SU-DHL-6 (cell line): ENCODE results near the gene CIBAR2.

Experiments used
- EZH2phosphoT487 ChIP-seq: fragments of 200-600 bp; sonication (generic), shearing (Covaris generic); conservative IDR thresholded peaks from 2 replicates; pipeline ENCODE4 v1.6.1; 2018; ENCODE audit warnings: mild to moderate bottlenecking, antibody characterized with exemption, low read length, moderate library complexity, mixed read lengths
- TF ChIP-seq, protein P1 (sequence below): fragments of 200-600 bp; sonication (generic); IDR thresholded peaks from one replicate; pipeline ENCODE4 v1.5.1; 2017; ENCODE audit warnings: antibody characterized with exemption, mild to moderate bottlenecking, low read length, moderate library complexity; ENCODE audit not compliant: insufficient read depth, poor library complexity, severe bottlenecking

DNA sequence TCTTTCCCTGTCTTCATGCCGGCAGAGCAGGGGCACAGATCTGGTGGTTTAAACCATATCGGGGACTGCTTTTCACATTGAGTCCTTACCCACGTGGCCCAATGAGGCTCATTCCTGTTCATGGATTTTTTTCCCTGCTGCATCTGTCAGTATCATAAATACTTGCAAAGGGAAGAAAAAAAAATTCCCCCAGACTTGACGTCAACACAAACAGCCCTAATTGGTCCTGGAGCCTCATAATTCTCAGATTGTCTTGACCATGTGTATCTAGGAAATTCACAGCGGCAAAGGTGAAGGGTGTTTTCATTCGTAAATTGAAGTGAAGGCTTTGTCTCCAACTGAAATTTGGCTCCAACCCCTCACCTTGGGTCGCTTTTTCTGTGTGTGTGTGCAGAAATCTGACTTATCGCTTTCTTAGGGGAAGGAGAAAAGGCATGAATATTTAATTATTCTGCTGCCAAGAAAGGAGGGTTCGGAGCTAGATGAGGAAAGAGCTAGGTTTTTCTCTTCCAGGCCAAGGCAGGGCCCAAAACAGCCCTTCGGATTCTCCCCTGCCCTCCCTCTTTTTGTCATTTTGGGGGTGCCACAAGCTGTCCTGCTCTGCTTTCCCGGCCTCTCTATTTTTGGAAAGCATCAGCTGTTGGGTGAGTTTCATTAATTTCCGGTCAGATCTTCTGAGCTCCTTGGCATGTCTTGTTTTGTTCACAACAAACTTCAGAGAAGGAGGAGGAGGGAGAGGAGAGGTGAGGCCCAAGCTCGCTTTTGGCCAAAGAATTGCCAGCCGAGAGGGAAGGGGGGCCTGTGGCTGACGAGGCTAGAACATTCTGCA is 17.8 kb upstream of the CIBAR2 start:
- TF ChIP-seq, protein P1, sequence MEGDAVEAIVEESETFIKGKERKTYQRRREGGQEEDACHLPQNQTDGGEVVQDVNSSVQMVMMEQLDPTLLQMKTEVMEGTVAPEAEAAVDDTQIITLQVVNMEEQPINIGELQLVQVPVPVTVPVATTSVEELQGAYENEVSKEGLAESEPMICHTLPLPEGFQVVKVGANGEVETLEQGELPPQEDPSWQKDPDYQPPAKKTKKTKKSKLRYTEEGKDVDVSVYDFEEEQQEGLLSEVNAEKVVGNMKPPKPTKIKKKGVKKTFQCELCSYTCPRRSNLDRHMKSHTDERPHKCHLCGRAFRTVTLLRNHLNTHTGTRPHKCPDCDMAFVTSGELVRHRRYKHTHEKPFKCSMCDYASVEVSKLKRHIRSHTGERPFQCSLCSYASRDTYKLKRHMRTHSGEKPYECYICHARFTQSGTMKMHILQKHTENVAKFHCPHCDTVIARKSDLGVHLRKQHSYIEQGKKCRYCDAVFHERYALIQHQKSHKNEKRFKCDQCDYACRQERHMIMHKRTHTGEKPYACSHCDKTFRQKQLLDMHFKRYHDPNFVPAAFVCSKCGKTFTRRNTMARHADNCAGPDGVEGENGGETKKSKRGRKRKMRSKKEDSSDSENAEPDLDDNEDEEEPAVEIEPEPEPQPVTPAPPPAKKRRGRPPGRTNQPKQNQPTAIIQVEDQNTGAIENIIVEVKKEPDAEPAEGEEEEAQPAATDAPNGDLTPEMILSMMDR: no peak
- no peak for TF ChIP-seq EZH2phosphoT487
